Endothelial cell (in vitro differentiated cells): Measurements from ENCODE around the gene GNG12. TPM values are rescaled to one million over a fixed set of nuclear protein-coding genes. Genes with fewer than 3 reads are reported as not detected.

Source experiments
- DNase-seq: peaks from one replicate; pipeline ENCODE4 v3.0.0; 2021; ENCODE audit warnings: low spot score
- H3K27ac Mint-ChIP-seq: one replicate; pipeline ENCODE4 v1.8.0; 2021; ENCODE audit warnings: mixed read lengths, inconsistent platforms; ENCODE audit not compliant: unreplicated experiment
- H3K27me3 Mint-ChIP-seq: one replicate; pipeline ENCODE4 v1.8.0; 2021; ENCODE audit warnings: mild to moderate bottlenecking, moderate library complexity, mixed read lengths, inconsistent platforms; ENCODE audit not compliant: unreplicated experiment
- H3K36me3 Mint-ChIP-seq: one replicate; pipeline ENCODE4 v1.8.0; 2021; ENCODE audit warnings: mild to moderate bottlenecking, low read depth, mixed read lengths, inconsistent platforms; ENCODE audit not compliant: unreplicated experiment
- H3K4me1 Mint-ChIP-seq: one replicate; pipeline ENCODE4 v1.8.0; 2021; ENCODE audit warnings: mild to moderate bottlenecking, mixed read lengths, inconsistent platforms; ENCODE audit not compliant: unreplicated experiment
- H3K4me3 Mint-ChIP-seq: one replicate; pipeline ENCODE4 v1.8.0; 2021; ENCODE audit warnings: mild to moderate bottlenecking, mixed read lengths, inconsistent platforms; ENCODE audit not compliant: unreplicated experiment
- H3K9me3 Mint-ChIP-seq: one replicate; pipeline ENCODE4 v1.8.0; 2021; ENCODE audit warnings: mixed read lengths, inconsistent platforms; ENCODE audit not compliant: unreplicated experiment
- total RNA-seq: library from RNA; stranded (reverse); fragmentation: NEBNext Ultra II Directional; extraction: Animal tissue kit (Norgen Biotek cat#: 25700); gene quantifications from one replicate; pipeline ENCODE4 v1.2.1, GENCODE V29; 2021; ENCODE audit not compliant: unreplicated experiment
- TF ChIP-seq, protein P1 (sequence below): fragments of 200-600 bp; sonication (generic); IDR thresholded peaks from one replicate; pipeline ENCODE4 v1.5.0; 2021; ENCODE audit warnings: antibody characterized with exemption; ENCODE audit not compliant: unreplicated experiment

The GNG12 gene
- total RNA-seq, 1 donor from 2014 or later, result 26.2 TPM

DNA sequence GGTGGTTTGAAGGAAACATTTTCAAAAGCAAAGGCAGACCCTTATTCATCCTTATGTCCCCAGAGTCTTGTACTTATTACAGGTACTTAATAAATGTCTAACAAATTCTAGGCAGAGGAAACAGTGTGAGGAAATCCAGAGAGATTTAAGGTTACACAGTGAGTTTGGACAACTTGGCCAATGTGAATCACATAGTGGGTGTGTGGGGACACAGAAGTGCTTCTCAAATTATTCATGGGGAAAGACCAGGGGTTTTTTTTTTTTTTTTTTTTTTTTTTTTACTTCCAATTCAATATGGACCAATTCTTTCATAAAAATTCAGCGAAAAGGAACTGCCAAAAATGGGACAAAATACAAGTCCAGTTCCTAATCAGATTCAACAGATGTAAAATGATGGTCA lies 15.1 kb downstream of the GNG12 start:
- TF ChIP-seq, protein P1, sequence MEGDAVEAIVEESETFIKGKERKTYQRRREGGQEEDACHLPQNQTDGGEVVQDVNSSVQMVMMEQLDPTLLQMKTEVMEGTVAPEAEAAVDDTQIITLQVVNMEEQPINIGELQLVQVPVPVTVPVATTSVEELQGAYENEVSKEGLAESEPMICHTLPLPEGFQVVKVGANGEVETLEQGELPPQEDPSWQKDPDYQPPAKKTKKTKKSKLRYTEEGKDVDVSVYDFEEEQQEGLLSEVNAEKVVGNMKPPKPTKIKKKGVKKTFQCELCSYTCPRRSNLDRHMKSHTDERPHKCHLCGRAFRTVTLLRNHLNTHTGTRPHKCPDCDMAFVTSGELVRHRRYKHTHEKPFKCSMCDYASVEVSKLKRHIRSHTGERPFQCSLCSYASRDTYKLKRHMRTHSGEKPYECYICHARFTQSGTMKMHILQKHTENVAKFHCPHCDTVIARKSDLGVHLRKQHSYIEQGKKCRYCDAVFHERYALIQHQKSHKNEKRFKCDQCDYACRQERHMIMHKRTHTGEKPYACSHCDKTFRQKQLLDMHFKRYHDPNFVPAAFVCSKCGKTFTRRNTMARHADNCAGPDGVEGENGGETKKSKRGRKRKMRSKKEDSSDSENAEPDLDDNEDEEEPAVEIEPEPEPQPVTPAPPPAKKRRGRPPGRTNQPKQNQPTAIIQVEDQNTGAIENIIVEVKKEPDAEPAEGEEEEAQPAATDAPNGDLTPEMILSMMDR, result no peak
- no peak overlapping the region for H3K4me3 Mint-ChIP-seq
- no peaks in the 10 kb centered on the region for H3K9me3 Mint-ChIP-seq
- H3K27ac Mint-ChIP-seq, result no peak overlapping the region
- H3K4me1 Mint-ChIP-seq, result peaks cover 12% of the 10 kb centered on the region
- peaks cover 6% of the 10 kb centered on the region for H3K36me3 Mint-ChIP-seq
- H3K27me3 Mint-ChIP-seq, result no peaks in the 10 kb centered on the region
- no peak for DNase-seq

DNA sequence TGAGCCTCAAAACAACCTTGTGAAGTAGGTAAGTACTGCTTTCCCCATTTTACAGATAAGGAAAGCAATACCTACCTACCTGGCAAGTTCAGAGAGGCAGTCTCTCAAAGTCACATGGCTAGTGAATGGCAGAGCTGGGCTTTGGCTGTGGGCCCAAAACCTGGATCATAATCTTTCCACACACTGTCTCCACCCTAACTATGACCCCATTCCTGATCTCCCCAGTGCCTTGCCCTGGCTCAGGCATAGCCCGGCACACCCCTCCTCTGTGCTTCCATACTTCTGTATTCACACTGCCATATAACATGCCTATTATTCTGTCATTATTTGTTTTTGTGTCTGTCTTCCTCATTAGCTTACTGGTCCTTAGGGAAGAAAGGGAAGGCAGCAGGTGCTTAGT lies 15.9 kb downstream of the GNG12 start:
- Mint-ChIP-seq H3K9me3 (no peaks in the 10 kb centered on the region), H3K4me3 (no peak overlapping the region), H3K27ac (no peak overlapping the region), H3K4me1 (peaks cover 8% of the 10 kb centered on the region), H3K27me3 (no peaks in the 10 kb centered on the region), H3K36me3 (peaks cover 6% of the 10 kb centered on the region)
- no peak for DNase-seq
- TF ChIP-seq, protein P1, result no peak

DNA sequence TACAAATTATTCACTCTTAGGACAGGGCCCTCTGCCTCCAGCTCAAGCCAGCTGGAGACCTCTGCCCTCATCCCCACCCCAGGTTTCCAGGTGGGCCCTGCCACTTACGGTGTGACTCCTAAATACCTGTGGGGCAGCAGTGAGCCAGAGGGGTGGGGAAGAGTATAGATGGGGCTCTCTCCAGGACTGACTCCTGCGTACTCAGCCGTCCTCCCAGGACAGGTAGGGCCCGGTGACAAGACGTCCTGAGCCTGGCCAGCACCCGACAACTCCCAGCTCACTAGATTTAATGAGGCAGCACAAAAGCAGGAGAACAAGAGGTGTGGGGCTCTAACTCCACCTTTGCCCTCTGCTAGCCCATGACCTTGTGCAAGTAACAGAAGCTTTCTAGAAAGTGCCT lies 16.8 kb downstream of the GNG12 start:
- Mint-ChIP-seq H3K36me3 (peaks cover 6% of the 10 kb centered on the region), H3K4me3 (no peak overlapping the region), H3K9me3 (no peaks in the 10 kb centered on the region), H3K4me1 (peaks cover 11% of the 10 kb centered on the region), H3K27me3 (no peaks in the 10 kb centered on the region), H3K27ac (no peak overlapping the region)
- no peak for DNase-seq
- TF ChIP-seq, protein P1, result no peak

DNA sequence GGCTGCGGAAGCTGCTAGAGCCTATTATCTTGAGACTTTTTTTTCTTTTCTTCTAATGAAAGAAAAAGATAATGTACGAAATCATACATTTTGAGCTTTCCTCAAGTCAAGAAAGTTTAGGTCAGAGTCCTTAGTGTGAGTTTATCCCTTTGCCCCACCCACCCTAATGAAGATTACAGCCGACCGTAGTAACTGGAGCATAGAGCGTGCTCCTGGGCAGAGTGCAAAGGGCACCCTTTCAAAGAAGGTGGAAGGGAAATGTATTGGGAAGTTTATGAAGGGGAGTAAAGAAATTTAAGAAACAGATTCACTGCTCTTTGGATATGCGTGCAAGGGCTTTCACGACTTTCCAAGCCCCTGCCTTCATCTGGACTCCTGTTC lies 17.2 kb downstream of the GNG12 start:
- H3K4me1 Mint-ChIP-seq, result peaks cover 11% of the 10 kb centered on the region
- H3K9me3 Mint-ChIP-seq, result no peaks in the 10 kb centered on the region
- DNase-seq, result no peak

DNA sequence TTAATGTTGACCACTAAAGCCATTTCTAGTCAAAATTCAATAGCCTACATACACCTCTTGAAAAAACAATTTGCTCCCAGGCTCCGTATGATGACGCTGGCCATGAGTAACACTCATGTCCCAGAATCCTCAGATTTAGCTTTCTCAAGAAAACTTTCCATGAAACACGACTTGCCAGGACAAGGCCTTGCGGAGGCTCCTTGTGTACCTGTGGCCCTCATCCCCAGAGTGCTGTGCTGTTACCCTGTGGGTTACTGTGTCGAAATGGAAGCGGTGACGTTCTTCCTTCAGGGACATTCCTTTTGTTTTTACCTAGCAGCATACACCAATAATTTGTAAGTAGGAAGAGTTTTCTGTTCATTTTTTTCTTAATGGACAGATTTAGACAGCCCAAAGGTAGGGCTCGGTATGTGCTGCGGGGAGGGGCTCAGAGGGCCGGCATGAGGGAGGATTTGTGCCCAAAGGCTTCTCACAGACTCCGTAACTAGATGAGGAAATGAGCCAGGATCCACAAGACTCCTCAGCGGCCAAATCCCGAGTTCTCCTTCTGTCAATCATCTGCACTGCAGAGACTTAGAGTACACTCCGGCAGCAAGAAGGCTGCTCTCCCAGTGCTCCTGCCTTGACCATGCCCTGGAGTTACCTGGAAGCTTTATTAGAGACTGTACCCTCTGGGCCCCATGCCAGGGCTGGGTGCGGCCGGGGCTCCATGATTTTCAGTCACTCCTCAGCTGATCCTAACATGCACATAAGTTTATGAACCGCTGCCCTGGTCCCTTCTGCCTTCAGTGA lies 17.8 kb downstream of the GNG12 start:
- no peak overlapping the region for H3K27ac Mint-ChIP-seq
- H3K9me3 Mint-ChIP-seq, result no peaks in the 10 kb centered on the region
- H3K27me3 Mint-ChIP-seq, result no peaks in the 10 kb centered on the region
- H3K4me1 Mint-ChIP-seq, result peaks cover 11% of the 10 kb centered on the region
- H3K4me3 Mint-ChIP-seq, result no peak overlapping the region
- TF ChIP-seq, protein P1, result no peak
- no peak for DNase-seq
- peaks cover 6% of the 10 kb centered on the region for H3K36me3 Mint-ChIP-seq

More for the DNA sequence above, 17.2 kb downstream of the GNG12 start:
- Mint-ChIP-seq H3K36me3 (peaks cover 6% of the 10 kb centered on the region), H3K4me3 (no peak overlapping the region), H3K27ac (no peak overlapping the region), H3K27me3 (no peaks in the 10 kb centered on the region)
- TF ChIP-seq, protein P1, result no peak
